ENCODE data around the gene TNNI2.
"Not testable (repeated sequence)": the region's sequence is repeated elsewhere in the genome, so short reads cannot be mapped to it uniquely, and the experiment has no call there.

Gene TNNI2

DNA sequence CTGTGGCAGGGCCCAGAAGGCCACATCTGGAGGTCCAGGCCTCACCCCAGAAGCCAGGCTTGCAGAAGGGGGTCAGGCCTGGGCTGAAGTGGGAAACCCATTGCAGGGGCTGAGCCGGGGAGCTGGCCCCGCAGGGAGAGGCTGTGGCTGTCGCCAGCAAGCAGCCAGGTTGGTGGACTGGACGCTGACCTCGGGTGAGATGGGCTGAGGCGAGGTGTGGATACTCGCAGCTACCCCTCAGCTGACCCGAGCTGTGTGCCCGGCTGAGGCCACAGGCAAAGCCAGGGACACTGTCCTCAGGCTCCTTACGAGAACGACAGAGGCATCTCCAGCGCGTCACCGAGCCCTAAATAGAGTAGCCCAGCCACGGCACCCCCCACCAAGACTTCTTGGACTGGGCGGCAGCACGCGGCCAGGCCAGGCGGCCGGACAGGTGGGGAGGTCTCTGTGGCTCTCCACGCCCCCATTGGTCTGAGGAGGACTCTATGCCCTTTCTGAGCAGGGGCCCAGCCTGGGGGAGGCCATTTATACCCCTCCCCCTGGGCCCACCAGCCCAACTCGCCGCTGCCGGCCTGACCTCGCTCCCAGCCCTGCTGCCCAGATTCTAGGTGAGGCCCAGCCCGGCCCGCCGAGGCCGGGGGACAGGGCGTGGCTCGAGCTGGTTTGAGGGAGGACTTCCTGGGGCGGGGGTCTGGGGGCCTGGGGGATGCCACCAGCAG is at the start of gene TNNI2:
Gene TNNI2, plus strand, starts transcription at position 556 of the 719 bp plus-strand sequence. CDS start 716 bp downstream, outside the sequence.
- no peaks in the 10 kb centered on the region for H3K27me3 Mint-ChIP-seq
- no peaks in the 10 kb centered on the region for H3K36me3 Mint-ChIP-seq
- no peaks in the 10 kb centered on the region for H3K9me3 Mint-ChIP-seq (ENCODE audit: low read depth)
- H3K4me3 Mint-ChIP-seq, result no peak within 1 kb of the TSS
- no peak within 1 kb of the TSS for H3K27ac Mint-ChIP-seq
- peaks cover 10% of the 10 kb centered on the region for H3K4me1 Mint-ChIP-seq (ENCODE audit: low read depth)

DNA sequence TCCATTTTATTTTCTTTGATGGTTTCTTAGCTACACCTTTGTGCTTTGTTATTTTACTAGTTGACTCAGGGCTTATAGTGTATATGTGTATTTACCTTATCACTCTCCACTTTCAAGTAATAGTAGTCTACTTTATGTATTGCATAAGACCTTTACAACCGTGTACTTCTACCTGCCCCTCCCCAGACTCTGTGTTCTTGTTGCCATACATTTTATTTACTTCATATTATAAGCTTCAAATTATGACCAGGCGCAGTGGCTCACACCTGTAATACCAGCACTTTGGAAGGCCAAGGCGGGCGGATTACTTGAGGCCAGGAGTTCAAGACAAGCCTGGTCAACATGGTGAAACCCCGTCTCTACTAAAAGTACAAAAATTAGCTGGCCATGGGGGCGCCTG is 46.9 kb upstream of the TNNI2 start:
- Mint-ChIP-seq H3K36me3 (no peaks in the 10 kb centered on the region), H3K27me3 (no peaks in the 10 kb centered on the region), H3K9me3 (ENCODE audit: low read depth) (no peaks in the 10 kb centered on the region), H3K4me1 (ENCODE audit: low read depth) (peaks cover 8% of the 10 kb centered on the region), H3K27ac (no peak overlapping the region), H3K4me3 (no peak overlapping the region)

DNA sequence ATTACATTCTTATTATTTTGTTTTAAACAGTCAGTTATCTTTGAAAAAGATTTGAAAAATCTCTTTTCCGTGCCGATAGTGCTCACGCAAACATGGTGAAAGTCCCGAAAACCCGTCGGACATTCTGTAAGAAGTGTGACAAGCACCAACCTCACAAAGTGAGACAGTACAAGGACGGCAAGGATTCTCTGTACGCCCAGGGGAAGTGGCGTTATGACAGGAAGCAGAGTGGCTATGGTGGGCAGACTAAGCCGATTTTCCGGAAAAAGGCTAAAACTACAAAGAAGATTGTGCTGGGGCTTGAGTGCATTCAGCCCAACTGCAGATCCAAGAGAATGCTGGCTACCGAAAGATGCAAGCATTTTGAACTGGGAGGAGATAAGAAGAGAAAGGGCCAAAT is 46.3 kb upstream of the TNNI2 start:
- peak overlapping the region; percentile 84 for H3K27ac Mint-ChIP-seq
- no peaks in the 10 kb centered on the region for H3K27me3 Mint-ChIP-seq

DNA sequence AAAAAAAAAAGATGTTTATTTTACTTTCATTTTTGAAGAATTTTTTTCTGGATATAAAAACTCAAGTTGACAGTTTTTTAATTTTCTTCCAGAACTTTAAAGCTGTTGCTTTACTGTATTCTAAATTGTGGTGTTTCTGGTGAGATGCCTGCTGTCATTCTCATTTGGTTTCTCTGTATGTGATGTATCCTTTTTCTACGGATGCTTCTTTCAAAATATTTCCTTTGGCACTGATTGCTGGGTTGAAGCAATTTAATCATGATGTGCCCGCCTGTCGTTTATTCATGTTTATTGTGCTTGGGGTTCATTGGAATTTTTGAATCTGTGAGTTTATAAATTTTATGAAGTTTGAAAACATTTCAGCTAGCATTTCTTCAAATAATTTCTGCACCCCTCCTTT is 45.7 kb upstream of the TNNI2 start:
- H3K4me1 Mint-ChIP-seq (ENCODE audit: low read depth), result peaks cover 8% of the 10 kb centered on the region
- peak overlapping the region; percentile 83 for H3K4me3 Mint-ChIP-seq
- no peaks in the 10 kb centered on the region for H3K36me3 Mint-ChIP-seq
- no peaks in the 10 kb centered on the region for H3K9me3 Mint-ChIP-seq (ENCODE audit: low read depth)
- no peak overlapping the region for H3K27ac Mint-ChIP-seq
- H3K27me3 Mint-ChIP-seq, result no peaks in the 10 kb centered on the region

More for the DNA sequence above, 46.3 kb upstream of the TNNI2 start:
- H3K4me3 Mint-ChIP-seq, result peak overlapping the region; percentile 83
- H3K9me3 Mint-ChIP-seq (ENCODE audit: low read depth), result no peaks in the 10 kb centered on the region
- peaks cover 8% of the 10 kb centered on the region for H3K4me1 Mint-ChIP-seq (ENCODE audit: low read depth)
- H3K36me3 Mint-ChIP-seq, result no peaks in the 10 kb centered on the region

DNA sequence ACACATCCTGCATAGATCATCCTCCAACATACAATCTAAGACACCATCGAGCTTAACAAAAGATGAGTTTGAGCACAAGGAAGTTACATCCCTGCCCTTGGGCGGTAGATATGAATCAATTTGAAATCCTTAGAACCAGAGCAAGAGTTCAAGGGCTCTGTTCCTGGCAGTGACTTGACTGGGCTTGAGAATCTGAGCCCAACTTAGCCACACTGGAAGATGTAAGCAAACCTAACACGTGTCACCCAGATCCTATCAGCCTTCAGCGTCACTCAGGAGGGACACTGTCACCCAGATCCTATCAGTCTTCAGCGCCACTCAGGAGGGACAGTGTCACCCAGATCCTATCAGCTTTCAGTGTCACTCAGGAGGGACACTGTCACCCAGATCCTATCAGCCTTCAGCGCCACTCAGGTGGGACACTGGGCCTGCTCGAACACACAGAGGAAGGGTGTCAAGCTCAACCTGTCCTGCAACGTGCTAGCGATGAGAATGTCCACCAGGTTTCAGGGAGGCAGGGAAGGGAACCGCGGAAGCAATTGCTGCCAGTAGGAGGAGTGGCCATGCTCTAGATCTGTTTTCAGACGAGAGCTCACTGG is 42.3 kb upstream of the TNNI2 start:
- Mint-ChIP-seq H3K9me3 (ENCODE audit: low read depth) (no peaks in the 10 kb centered on the region), H3K27me3 (peaks cover 2% of the 10 kb centered on the region), H3K36me3 (no peaks in the 10 kb centered on the region), H3K4me3 (no peak overlapping the region), H3K4me1 (ENCODE audit: low read depth) (peaks cover 8% of the 10 kb centered on the region), H3K27ac (no peak overlapping the region)

DNA sequence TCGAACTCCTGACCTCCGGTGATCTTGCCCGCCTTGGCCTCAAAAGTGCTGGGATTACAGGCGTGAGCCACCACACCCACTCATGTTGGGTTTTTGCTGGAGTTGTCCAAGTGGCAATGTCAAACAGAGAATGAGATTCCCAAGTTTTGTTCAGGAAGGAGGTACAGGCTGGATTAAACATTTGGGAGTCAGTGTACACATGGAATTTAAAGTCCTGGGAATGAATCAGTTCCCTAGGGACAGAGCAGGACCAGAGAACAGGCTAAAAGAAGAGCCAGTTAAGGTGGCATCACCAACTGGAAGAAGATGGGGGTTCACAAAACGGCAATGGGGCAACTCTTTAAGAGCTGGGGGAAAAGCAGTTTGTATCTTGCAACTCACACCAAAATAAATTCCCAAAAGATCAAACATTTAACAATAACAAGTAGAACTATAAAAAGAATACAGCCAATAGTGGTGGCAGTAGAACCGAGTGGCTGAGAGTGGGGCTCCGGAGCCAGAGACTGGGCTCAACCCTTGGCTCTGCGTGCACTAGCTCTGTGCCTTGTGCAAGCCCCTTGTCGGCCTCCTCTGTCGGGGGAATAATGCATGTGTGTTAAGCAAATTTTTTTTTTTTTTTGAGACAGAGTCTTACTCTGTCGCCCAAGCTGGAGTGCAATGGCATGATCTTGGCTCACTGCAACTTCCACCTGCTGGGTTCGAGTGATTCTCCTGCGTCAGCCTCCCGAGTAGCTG is 41.2 kb upstream of the TNNI2 start:
- H3K4me1 Mint-ChIP-seq (ENCODE audit: low read depth), result peaks cover 6% of the 10 kb centered on the region
- H3K9me3 Mint-ChIP-seq (ENCODE audit: low read depth), result no peaks in the 10 kb centered on the region
- no peaks in the 10 kb centered on the region for H3K36me3 Mint-ChIP-seq
- H3K27ac Mint-ChIP-seq, result no peak overlapping the region
- H3K4me3 Mint-ChIP-seq, result no peak overlapping the region
- peaks cover 2% of the 10 kb centered on the region for H3K27me3 Mint-ChIP-seq

DNA sequence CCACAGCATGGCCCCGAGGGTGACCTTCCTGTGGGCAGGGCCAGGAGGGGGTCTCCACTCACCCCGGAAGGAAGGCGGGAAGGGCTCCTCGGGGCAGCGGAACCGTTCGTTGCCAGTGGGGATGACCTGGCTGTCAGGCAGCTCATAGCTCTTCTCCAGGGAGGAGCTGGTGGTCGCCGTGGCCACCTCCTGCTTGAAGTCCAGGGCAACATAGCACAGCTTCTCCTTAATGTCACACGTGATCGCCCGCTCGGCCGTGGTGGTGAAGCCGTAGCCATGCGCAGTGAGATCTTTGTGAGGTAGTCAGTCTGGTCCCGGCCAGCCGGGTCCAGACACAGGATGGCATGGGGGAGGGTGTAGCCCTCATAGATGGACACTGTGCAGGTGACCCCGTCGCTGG is 35.5 kb upstream of the TNNI2 start:
- H3K27me3 Mint-ChIP-seq, result peaks cover 5% of the 10 kb centered on the region
- H3K4me3 Mint-ChIP-seq, result no peak overlapping the region

DNA sequence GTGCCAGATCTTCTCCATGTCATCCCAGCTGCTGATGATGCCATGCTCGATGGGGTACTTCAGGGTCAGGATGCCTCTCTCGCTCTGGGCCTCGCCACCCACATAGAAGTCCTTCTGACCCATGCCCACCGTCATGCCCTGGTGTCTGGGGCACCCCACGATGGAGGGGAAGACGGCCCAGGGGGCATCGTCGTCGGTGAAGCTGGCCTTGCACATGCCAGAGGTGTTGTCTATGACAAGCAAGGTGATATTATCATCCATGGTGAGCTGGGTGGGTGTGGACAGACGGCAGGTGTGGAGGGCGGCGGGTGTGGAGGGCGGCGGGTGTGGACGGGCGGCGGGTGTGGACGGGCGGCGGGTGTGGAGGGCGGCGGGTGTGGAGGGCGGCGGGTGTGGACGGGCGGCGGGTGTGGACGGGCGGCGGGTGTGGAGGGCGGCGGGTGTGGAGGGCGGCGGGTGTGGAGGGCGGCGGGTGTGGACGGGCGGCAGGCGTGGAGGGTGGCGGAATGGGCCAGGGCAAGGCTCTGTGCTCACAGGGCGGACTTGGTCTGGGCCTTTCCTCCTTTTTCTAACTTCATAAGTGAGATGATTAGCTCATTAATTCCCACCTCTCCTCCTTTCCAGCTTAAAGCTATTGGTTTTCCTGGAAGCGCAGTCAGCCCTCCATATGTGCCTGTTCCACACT is 34.8 kb upstream of the TNNI2 start:
- not testable (repeated sequence) for H3K27me3 Mint-ChIP-seq; H3K4me1 Mint-ChIP-seq (ENCODE audit: low read depth); H3K36me3 Mint-ChIP-seq; H3K4me3 Mint-ChIP-seq; H3K27ac Mint-ChIP-seq; H3K9me3 Mint-ChIP-seq (ENCODE audit: low read depth)

More for the DNA sequence above, 35.5 kb upstream of the TNNI2 start:
- Mint-ChIP-seq H3K4me1 (ENCODE audit: low read depth) (no peaks in the 10 kb centered on the region), H3K9me3 (ENCODE audit: low read depth) (no peaks in the 10 kb centered on the region), H3K36me3 (no peaks in the 10 kb centered on the region), H3K27ac (no peak overlapping the region)

DNA sequence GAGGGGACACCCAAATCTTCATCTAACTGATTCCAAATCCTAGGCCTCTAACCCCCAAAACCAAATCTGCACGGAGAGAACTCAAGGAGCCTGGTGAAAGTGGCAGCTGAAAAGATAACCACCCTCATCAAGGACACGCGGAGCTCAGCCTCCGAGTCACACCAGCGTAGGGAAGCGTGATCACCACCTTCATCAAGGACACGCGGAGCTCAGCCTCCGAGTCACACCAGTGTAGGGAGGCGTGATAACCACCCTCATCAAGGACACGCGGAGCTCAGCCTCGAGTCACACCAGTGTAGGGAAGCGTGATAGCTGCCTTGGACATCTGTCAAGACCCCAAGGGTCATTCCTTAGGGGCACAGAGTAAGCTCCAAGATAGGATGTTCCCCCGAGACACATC is 33.3 kb upstream of the TNNI2 start:
- no peaks in the 10 kb centered on the region for H3K4me1 Mint-ChIP-seq (ENCODE audit: low read depth)
- H3K9me3 Mint-ChIP-seq (ENCODE audit: low read depth), result no peaks in the 10 kb centered on the region
- no peak overlapping the region for H3K27ac Mint-ChIP-seq
- no peak overlapping the region for H3K4me3 Mint-ChIP-seq
- H3K27me3 Mint-ChIP-seq, result peaks cover 5% of the 10 kb centered on the region
- no peaks in the 10 kb centered on the region for H3K36me3 Mint-ChIP-seq

DNA sequence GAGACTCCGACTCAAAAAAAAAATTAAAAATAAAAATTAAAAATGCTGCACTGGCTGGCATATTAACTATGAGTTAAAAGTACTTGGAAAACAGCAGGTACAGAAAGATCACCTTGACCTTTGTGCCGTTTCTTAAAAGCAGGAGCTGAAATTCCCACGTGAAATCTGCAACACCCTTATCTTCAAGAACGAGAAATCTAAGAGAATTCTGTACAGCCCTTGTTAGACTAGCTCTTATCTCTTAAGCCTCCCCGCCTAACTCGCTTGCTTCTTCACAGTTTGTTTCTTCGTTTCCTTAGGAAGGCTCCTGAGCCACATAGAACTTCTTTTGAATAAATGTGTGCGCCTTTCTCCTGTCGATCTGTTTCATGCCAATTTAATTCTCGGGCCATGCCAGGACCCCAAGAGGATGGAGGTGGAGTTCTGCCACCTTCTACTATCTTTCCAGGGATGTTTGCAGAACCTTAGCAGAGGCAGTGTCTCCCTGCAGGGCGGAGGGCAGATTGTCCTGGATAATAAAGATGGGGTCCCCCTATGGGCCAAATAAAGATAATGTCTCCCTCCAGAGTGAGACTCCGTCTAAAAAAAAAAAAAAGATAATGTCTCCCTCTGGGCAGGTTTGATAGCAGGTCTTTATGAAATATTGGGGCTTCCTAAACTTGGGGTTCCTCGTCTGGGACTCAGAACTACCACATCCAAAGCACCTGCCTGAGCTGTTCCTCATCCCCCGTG is 31.4 kb upstream of the TNNI2 start:
- H3K27ac Mint-ChIP-seq, result no peak overlapping the region
- peaks cover 2% of the 10 kb centered on the region for H3K27me3 Mint-ChIP-seq
- H3K4me1 Mint-ChIP-seq (ENCODE audit: low read depth), result no peaks in the 10 kb centered on the region
- no peaks in the 10 kb centered on the region for H3K9me3 Mint-ChIP-seq (ENCODE audit: low read depth)
- no peak overlapping the region for H3K4me3 Mint-ChIP-seq
- no peaks in the 10 kb centered on the region for H3K36me3 Mint-ChIP-seq

DNA sequence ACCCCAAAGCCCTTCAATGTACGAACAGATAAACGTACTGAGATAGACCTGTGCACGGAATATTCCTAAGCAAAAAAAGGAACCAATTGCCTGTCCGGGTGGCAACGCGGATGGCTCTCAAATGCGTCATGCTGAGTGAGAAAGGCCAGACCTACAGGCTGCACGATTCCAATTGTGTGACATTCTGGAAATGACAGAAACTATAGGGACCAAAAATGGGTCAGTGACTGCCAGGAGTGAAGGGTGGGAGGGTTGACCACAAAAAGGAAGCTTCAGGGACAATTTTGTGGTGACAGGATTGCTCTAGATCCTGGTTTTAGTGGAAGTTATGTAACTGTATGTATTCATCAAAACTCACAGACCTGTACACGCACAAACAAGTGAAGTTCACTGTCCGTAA is 28.0 kb upstream of the TNNI2 start:
- H3K27ac Mint-ChIP-seq, result no peak overlapping the region
- H3K9me3 Mint-ChIP-seq (ENCODE audit: low read depth), result no peaks in the 10 kb centered on the region
- no peaks in the 10 kb centered on the region for H3K4me1 Mint-ChIP-seq (ENCODE audit: low read depth)
- H3K27me3 Mint-ChIP-seq, result no peaks in the 10 kb centered on the region
- no peaks in the 10 kb centered on the region for H3K36me3 Mint-ChIP-seq
- no peak overlapping the region for H3K4me3 Mint-ChIP-seq

DNA sequence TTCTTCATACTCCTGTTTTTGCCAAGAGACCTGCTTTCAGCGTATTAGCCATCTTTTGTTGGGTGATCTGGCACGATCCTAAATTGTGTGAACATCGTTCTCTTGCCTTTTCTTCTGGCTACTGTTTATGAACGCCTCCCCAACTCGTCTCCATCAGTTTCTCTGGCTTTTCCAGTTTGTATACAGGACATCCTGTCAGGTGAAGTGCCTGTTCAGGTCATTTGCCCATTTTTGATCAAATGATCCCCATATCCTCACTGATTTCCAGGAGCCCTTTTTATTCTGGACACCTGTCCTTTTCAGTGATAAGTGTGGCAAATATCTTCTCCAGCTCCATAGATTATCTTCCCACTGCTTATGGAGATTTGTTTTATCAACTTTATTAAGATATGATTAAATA is 26.5 kb upstream of the TNNI2 start:
- Mint-ChIP-seq H3K27me3 (no peaks in the 10 kb centered on the region), H3K4me3 (no peak overlapping the region), H3K4me1 (ENCODE audit: low read depth) (no peaks in the 10 kb centered on the region), H3K27ac (no peak overlapping the region), H3K9me3 (ENCODE audit: low read depth) (no peaks in the 10 kb centered on the region), H3K36me3 (no peaks in the 10 kb centered on the region)

DNA sequence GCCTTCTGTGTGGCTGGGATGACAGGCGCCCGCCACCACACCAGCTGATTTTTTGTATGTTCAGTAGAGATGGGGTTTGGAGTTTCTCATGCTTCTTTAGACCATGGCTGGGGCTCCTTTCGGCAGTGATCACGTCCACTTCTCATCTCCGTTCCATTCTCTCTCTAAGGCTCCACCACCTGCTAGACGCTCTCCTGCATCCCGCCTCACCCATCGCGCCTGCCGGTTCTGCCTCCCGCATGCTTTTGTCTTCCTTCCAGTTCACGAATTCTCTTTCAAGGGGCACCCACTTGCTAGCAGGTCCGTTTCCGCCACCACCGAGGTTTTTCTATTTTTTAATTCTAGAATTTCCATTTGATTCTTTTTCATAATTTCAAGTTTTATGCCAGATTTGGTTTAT is 26.0 kb upstream of the TNNI2 start:
- Mint-ChIP-seq H3K9me3 (ENCODE audit: low read depth) (no peaks in the 10 kb centered on the region), H3K36me3 (no peaks in the 10 kb centered on the region), H3K4me3 (no peak overlapping the region), H3K27ac (no peak overlapping the region), H3K4me1 (ENCODE audit: low read depth) (no peaks in the 10 kb centered on the region), H3K27me3 (no peaks in the 10 kb centered on the region)

DNA sequence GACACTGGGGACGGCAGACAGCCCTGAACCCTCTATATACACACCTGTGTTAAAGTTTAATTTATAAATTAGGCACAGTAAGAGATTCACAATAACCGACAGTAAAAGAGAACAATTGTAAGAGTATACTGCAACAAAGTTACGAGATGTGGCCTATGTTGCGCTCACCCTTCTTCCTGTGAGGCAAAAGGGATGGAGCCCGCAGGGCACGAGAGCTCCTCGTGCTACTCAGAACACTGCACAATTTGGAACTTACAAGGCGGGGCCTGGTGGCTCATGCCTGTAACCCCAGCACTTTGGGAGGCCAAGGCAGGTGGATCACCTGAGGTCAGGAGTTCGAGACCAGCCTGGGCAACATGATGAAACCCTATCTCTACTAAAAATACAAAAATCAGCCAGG is 25.4 kb upstream of the TNNI2 start:
- not testable (repeated sequence) for H3K4me3 Mint-ChIP-seq; H3K4me1 Mint-ChIP-seq (ENCODE audit: low read depth); H3K27me3 Mint-ChIP-seq; H3K9me3 Mint-ChIP-seq (ENCODE audit: low read depth); H3K27ac Mint-ChIP-seq; H3K36me3 Mint-ChIP-seq

Data from activated naive CD8-positive, alpha-beta T cell (primary cell).